Measurements from ENCODE around the gene C12orf42.
A peak's percentile ranks its signal among the peaks of the same experiment; 100 is the strongest.
"Not testable (repeated sequence)": the region's sequence is repeated elsewhere in the genome, so short reads cannot be mapped to it uniquely, and the experiment has no call there.

C12orf42 gene

DNA sequence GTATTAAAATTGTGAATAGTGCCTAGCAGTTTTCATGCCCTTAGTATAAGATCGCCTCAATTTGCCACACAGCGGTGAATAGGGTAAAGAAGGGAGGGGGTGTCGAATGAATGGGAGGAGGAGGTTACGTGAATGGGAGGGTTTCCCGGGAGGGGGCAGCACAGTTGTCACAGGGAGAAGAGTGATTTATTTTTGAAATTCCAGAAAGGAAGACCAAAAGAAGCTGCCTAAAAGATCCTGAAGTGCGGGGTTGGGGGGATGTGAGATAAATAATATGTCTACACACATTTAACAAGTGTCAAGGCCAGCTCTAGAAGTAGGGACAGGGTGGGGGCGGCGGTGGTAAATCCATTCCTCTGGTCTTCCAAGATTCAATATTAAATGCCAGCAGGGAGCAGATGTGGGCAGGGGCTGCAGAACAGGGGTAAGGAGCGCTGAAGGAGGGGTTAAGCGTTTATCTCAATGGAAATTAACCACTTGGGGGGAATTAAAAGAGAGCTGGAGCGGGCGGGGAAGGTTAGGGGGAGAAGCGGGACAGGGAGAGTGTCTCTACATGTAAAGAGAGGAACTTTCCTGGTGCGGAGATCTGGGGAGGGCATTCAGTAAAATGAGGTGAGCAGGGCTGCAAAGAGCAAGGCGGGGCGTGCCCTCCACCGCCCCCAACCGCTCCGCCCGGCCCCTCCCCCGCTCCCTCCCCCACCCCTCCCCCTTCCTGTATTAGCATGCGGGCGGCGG lies 867 bp downstream of the C12orf42 start:
- DNase-seq, result no peak

DNA sequence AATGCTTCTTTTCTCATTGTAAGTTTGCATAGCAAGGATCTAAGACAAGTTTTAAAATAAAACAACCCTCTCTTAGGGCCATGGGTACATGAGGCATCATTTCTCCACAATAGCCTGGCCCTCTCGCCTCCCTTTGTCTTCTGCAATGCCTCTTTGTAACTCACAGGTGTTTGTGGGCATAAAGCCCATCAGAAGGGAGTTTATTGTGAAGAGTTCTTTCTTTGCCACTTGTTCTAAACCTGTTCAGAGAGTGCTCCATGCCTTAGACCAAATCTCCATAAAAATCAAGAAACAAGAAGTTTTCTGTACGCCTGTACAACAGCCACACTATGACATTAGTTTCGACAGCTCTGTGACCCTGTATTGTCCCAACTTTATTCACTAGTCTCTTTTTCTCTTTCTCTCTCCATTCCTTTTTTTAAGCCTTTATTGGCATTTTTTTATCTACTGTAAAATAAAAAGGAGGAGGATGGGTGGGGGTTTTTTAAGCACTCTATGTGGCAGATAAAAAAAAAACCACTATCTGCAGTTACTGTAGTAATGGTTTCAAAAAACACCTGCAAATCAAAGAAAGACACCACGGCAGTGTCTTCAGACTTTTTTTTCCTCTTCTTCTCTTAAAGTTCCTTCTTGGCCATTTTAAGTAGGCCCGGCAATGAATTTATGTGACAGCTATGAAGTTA lies 1.6 kb downstream of the C12orf42 start:
- DNase-seq, result no peak

DNA sequence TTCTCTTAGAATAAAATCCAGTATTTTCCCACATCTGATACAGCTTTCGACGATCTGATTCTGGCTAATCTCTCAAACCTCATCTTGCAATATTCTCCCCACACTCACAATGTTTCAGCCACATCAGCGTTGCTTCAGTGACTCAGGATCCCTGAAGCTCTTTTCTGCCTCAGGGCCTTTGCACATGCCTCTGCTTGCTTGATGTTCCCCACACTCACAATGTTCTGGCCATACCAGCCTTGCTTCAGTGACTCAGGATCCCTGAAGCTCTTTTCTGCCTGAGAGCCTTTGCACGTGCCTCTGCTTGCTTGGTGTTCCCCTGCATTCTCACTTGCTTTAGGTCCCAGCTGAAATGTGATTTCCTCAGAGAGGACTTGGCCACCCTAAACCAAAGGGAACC lies 2.6 kb downstream of the C12orf42 start:
- DNase-seq, result no peak

DNA sequence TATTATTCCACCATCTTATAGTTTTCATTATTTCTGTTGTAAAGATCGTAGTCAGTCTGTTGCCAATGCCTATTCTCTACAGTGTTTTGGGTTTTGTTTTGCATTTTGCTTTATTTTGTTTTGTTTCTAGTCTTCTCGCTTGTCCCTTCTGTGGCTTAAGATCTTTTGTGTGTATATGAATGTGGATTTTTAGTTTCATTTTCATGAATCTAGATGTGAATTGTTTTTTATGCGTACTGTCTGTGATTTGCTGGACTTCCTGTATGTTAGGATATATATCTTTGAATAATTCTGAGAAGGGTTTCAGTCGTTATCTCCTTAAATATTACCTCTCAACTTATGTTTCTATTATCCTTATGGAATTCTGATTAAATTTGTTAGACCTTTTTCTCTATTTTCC lies 13.4 kb downstream of the C12orf42 start:
- peak; percentile 43 for DNase-seq

DNA sequence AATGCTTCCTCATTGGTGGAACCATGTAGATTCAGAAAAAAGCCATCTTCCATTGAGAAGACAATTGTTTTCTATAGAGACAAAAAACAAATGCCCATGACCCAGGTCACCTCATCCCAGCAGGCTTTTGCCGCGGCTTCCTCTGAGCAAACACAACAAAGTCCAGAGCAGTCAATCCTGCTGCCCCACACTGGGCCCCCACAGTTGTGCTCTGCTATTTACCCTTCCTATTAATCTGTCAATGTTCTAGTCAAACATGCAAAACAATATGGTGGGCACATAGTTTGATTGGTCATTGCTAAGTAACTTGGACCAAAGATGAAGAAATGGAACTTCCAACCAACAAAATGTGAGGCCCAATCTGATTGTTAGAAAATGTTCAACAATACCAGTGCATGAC lies 20.7 kb downstream of the C12orf42 start:
- no peak for DNase-seq

DNA sequence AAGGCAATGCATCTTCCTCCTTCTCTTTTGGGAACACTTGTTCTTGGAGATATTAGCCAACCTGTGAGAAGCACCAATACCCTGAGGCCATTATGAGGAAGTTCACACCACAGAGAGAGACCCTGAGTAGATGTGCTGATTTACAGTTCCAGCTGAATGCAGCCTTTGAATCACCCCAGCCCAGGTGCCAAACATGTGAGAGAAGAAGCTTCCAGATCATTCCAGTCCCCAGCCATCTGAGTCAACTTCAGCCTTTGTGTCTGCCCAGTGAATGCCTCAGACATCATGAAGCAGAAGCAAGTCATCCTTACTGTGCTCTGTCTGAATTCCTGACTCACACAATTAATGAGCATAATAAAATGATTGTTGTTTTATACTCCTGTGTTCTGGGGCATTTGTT lies 25.1 kb downstream of the C12orf42 start:
- DNase-seq, result peak; percentile 35

DNA sequence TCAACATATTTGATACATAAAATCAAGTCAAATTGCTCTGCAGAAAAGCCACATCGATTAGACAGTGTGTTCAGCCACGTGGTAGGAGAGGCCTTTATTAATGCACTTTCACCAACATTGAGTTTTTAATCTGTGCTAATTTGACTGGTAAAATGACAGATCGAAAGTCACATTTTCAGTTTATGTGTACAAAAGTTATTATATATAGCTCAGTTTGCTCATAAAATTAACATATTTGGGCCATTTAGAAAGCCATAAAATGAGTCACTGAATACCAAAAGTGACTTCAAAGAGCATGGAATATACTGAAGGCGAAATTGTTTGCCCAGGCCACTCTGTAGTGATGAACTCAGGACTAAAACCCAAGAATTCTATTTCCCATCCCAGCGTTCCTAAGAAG lies 26.0 kb downstream of the C12orf42 start:
- DNase-seq, result no peak

DNA sequence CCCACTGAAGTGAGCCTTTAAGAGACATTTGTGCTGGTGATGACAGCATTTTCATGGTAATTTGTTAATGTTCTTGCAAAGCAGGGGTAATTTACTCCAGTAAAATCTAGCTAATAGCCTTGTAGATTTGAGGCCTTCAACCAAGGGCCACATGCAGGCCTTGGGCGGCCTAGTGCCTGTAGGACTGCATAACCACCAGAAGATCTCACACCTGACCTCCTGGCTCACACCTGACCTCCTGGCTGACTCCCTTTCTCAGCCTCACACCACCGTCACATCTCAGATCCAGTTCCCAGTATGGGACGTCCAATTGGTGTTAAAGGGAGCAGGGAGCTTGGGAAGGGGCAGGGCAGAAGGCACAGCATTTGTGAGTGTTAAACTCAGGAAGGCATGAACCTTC lies 26.9 kb downstream of the C12orf42 start:
- no peak for DNase-seq

DNA sequence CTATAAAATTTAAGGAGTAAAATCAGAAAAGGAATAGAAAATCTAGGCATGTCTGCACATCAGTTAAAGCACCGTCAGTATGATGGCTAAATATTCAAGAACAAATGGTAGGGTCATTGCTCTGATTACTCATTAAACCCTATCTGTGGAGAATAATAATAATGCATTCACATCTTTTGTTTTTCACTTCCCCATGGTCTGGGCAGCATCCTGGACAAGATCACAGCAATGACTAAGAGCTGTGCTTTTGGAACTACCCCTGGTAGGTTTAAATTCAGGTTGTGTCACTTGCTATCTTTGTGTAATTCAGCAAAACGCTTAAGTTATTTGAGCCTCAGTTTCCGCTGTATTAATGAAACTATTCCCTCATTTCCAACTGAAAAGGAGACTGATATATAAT lies 33.1 kb downstream of the C12orf42 start:
- no peak for DNase-seq

DNA sequence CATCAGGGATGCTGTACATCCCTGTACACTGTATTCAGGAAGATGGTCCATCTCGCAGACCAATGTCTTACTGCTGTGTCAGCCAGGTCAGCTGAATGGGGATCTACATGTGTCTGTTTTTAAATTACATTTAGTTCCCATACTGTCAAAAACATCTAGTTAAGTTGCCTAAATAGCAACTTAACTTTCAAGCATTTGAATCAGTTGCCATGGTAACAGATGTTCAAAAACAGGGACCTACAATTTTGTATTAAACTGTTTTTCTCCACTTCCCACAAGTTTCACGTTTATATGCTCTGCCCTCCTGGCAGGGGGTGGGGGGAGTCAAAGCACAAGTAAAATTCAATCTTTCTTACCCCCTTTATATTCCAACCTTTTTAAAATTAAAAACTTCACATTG lies 38.3 kb downstream of the C12orf42 start:
- peak; percentile 39 for DNase-seq

DNA sequence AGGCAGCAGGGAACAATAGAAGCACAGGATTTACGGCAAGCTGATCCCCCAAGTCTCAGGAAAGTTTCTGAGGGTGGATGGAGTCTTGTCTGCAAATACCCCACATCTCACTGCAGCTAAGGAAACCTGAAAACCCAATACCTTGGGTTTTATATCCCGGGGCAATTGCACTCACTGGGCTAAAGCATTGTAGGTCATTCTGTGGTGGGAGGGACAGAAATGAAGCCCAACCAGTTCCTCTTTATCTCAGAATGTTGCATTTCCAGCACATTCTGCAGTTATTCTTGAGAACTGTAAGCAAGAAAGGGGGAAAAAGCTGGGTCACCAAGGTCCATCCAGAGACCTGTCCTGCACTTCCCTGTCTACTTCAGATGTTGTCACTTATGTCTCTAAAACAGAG lies 39.8 kb downstream of the C12orf42 start:
- DNase-seq, result peak; percentile 84

DNA sequence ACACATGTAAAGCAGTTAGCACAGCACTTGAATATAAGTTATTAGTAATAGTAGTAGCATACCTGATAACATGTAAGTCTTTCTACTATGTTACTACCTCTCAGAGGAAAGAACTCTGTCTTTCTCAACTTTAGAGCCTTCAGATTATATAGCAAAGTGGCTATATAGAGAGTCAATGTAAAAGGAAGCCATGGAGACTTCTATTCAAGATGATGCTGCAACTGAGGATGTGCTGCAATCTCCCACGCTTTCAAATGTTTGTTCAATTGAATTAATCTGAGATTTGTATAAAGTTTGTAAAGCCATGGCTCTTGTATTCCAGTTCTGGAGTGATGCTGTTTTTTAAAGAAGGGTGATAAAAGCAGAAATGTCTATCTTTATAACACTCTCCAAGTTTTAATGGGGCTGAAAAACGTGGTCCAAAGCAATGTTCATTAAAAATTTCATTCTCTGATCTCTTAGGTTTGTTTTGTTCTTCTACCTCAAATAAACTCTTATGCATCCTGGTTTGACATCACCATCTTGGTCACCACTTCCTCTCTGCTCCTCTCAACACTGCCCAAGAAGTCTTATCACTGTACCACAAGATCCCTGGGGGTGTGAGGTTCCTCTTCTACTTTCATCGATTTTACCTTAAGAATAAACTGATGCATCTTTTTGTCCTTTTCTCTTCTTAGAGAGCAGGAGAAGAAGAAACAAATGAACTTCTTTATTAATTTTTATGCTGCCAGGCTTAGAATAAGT lies 40.6 kb downstream of the C12orf42 start:
- DNase-seq, result peak; percentile 91

DNA sequence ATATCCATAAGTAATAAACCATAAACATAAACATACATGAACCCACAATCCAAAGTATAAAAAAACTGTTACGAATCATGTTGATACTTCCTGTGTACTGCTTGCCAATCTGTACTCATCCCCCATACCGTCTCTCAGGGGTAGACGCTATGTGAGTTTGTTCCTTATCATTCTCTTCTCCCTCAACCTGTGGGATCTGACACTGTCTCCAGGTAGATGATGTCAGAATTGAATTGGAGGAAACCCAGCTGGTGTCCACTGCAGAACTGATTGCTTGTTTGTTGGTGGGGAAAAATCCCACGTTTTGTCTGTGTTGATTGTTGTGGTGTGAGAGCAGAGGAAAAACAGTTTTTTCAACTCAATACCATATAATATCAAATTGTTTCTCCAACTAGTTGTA lies 50.8 kb downstream of the C12orf42 start:
- no peak for DNase-seq

DNA sequence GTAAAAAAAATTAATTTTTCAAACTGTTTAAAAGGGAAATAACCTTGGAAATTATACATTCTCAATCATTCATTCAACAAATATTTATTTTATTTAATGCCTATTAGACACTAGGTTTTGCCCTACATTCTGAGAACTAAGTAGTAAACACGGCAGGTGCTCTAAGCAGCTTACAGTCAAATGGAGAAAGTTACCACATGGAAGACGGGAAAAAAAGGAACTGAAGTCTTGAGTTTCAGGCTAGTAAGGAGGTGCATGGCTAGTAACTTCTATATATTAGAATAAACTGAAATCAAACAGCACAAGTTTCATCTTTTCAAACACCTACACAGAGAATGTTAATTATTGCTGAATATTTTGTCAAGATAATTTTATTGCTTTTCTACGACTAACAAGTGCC lies 52.9 kb downstream of the C12orf42 start:
- DNase-seq, result peak; percentile 34

DNA sequence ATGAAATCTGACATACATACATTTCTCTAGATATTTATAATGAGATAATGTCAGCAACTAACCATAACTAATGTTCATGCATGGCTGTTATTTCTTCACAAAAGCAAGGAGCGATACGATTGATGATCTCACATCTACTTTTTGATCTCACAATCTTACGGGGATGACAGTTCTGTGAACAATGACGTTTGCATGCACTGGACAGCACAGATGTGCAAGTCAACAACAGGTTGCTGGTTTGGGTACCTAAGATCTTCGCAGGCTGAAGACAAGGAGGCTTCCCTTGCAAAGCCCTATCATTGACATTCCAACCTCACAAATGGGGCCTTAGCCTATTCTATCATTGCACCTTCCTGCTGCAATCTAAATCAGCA lies 53.6 kb downstream of the C12orf42 start:
- no peak for DNase-seq

DNA sequence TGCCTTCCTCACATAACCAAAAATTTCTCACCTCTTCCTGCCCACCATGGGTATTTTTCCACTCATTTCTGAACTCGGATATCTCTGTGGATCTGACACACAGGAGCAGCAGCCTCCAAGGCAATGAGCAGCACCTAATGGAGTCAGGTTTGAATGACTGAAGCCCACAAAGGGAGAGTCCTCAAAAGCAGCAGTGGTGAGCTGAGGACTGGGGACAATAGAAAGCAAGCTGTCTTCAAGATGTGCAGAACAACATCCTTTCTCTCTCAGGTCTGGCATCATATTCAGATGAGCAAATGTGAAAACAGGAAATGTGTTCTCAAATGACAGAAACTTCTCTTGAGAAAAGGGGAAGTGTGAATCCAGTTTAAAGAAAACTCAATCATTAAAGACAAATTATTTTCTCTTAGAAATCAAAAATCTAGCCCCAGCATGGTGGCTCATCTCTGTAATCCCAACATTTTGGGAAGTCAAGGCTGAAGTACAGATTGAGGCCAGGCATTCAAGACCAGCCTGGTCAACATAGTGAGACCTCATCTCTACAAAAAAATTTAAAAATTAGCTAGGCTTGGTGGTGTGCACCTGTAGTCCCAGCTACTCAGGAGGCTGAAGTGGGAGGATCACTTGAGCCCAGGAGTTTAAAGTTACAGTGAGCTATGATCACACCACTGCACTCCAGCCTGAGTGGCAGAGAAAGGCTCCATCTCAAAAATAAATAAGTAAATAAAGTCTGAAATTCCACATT lies 54.2 kb downstream of the C12orf42 start:
- peak; percentile 81 for DNase-seq

DNA sequence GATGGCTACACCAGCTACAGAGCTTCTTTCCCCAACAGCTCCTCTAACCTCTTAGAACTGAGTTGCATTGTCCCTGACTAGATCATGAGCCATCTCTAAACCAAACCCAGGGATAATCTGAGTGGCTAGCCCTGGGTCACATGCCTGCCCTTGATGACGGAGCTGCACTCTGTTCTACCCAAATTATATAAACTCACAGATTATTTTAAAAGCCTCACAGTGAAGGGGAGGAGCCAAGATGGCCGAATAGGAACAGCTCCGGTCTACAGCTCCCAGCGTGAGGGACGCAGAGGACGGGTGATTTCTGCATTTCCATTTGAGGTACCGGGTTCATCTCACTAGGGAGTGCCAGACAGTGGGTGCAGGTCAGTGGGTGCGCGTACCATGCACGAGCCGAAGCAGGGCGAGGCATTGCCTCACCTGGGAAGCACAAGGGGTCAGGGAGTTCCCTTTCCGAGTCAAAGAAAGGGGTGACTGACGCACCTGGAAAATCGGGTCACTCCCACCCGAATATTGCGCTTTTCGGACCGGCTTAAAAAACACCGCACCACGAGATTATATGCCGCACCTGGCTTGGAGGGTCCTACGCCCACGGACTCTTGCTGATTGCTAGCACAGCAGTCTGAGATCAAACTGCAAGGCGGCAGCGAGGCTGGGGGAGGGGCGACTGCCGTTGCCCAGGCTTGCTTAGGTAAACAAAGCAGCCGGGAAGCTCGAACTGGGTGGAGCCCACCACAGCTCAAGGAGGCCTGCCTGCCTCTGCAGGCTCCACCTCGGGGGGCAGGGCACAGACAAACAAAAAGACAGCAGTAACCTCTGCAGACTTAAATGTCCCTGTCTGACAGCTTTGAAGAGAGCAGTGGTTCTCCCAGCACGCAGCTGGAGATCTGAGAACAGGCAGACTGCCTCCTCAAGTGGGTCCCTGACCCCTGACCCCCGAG lies 61.3 kb downstream of the C12orf42 start:
- DNase-seq, result not testable (repeated sequence)

DNA sequence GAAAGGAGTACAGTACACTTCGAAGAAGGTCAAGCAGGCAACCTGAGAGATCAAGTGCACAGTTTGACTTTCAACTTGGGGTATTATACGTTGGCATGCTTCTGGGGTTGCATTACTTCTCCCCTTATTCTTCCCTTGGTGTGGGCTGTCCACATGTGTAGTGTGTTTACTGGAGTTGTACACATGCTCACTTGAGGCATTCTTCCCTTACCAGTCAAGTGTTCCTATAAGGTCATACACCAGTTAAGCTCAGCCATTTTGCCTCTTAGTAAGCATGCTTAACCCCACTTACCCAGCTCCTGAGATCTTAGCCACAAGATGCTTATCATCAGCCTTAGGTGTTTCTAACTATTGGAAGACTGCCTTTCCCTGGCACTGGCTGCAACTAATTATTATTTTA lies 63.8 kb downstream of the C12orf42 start:
- DNase-seq, result no peak

DNA sequence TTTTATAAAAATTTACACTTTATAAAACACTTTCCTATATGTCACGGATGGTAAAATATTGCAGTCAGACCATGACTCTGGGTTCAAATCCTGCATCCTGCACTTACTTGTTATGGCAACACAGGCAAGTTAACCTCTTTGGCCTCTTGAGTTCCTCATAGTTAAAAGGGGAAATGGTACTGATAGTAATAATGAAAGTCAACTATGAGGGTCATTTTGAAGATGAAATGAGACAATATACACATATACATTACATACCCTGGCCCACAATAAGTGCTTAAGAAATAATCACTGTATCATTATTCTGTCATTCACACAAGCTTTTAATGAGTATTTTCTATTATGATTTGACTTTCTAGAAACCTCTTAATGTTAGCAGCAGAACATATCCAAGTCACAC lies 64.4 kb downstream of the C12orf42 start:
- no peak for DNase-seq

DNA sequence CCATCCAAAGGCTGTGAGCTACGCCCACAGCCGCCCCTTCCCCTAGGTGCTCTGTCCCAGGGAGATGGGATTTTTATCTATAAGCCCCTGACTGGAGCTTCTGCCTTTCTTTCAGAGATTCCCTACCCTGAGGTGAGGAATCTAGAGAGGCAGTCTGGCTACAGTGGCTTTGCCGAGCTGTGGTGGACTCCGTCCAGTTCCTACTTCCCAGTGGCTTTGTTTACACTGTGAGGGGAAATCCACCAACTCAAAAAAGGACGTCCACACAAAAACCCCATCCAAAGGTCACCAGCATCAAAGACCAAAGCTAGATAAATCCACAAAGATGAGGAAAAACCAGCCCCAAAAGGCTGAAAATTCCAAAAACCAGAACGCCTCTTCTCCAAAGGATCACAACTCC lies 70.1 kb downstream of the C12orf42 start:
- DNase-seq, result not testable (repeated sequence)

DNA sequence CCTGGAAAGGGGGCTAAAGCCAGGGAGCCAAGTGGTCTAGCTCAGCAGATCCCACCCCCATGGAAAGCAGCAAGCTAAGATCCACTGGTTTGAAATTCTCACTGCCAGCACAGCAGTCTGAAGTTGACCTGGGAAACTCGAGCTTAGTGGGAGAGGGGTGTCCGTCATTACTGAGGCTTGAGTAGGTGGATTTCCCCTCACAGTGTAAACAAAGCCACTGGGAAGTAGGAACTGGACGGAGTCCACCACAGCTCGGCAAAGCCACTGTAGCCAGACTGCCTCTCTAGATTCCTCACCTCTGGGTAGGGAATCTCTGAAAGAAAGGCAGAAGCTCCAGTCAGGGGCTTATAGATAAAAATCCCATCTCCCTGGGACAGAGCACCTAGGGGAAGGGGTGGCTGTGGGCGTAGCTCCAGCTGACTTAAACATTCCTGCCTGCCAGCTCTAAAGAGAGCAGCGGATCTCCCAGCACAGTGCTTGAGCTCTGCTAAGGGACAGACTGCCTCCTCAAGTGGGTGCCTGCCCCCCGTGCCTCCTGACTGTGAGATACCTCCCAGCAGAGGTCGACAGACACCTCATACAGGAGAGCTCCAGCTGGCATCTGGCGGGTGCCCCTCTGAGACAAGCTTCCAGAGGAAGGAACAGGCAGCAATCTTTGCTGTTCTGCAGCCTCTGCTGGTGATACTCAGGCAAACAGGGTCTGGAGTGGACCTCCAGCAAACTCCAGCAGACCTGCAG lies 70.8 kb downstream of the C12orf42 start:
- not testable (repeated sequence) for DNase-seq
